Hepatocyte (in vitro differentiated cells): ENCODE results near the gene PCK1.

Experiments
- EZH2 ChIP-seq: fragments of 200-600 bp; sonication (generic); IDR thresholded peaks from 2 replicates; pipeline ENCODE4 v1.6.1; 2016; ENCODE audit warnings: antibody characterized with exemption, mild to moderate bottlenecking, borderline replicate concordance
- TF ChIP-seq, protein P1 (sequence below): fragments of 200-600 bp; sonication (generic); IDR thresholded peaks from 2 replicates; pipeline ENCODE4 v1.5.1; 2016; ENCODE audit warnings: antibody characterized with exemption, mild to moderate bottlenecking; ENCODE audit not compliant: poor library complexity

DNA sequence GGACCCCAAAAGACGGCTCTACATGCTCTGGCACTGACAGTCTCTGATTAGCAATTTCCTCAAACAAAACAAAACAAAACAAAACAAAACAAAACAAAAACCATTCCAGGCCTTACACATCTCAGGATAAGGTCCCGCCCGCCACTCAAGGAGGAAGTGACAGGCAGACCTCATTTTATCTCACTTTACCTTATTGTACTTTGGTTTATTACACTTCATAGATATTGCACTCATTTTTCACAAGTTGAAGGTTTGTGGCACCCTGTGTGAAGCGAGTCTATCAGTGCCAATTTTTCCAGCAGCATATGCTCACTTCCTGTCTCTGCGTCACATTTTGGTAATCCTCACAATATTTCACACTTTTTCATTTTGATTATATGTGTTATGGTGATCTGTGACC, 44.1 kb downstream of the PCK1 start:
- TF ChIP-seq, protein P1, sequence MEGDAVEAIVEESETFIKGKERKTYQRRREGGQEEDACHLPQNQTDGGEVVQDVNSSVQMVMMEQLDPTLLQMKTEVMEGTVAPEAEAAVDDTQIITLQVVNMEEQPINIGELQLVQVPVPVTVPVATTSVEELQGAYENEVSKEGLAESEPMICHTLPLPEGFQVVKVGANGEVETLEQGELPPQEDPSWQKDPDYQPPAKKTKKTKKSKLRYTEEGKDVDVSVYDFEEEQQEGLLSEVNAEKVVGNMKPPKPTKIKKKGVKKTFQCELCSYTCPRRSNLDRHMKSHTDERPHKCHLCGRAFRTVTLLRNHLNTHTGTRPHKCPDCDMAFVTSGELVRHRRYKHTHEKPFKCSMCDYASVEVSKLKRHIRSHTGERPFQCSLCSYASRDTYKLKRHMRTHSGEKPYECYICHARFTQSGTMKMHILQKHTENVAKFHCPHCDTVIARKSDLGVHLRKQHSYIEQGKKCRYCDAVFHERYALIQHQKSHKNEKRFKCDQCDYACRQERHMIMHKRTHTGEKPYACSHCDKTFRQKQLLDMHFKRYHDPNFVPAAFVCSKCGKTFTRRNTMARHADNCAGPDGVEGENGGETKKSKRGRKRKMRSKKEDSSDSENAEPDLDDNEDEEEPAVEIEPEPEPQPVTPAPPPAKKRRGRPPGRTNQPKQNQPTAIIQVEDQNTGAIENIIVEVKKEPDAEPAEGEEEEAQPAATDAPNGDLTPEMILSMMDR, result no peak
- no peak for TF ChIP-seq EZH2
